ENCODE measurements around the gene SLC37A2.
A peak's percentile ranks its signal among the peaks of the same experiment; 100 is the strongest.

SLC37A2 gene

DNA sequence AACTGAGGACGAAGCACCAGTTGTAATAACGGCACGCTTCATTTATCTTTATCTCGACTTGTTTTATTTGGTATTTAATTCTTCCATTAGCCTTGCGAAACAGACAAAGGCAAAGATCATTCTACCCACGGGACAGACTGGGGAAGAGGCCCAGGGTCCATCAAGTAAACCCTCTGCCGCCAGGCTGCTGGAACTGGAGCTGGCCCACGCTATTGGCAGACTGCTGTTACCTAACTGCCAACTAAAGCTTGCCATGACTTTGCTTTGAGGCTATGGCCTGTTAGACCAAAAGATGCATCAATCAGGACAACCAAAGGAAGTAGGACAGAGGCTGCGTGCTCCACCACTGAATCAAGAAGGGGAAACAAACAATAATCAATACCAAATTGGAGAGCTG, 49.1 kb downstream of the SLC37A2 start:
- DNase-seq = no peak

DNA sequence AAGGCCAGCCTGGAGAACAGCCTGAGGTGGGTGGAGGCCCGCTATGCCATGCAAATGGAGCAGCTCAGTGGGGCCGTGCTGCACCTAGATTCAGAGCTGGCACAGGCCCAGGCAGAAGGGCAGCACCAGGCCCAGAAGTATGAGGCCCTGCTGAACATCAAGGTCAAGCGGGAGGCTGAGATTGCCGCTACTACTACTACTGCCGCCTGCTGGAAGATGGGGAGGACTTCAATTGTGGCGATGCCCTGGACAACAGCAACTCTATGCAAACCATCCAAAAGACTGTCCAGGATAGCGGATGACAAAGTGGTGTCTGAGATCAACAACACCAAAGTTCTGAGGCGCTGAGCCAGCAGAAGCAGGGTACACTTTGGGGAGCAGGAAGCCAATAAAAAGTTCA, 51.4 kb downstream of the SLC37A2 start:
- DNase-seq = no peak

DNA sequence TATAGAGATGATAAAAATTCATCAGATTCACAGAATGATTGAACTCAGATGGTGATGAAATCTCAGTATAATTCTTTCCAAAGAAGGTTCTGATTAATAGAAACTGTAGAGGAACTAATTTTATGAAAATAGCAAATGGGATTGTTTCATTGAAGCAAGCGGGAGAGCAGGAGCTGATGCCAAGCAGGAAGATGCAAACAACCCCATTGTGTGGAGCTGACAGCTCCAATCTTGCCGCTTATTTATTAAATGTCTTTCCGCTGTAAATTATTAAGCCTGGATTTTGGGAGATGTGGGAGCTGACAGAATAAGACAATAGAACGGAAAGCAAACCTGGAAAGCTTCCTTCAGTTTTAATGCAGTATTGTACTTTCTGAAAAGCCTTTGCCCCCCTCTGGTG, 54.3 kb downstream of the SLC37A2 start:
- DNase-seq = no peak

DNA sequence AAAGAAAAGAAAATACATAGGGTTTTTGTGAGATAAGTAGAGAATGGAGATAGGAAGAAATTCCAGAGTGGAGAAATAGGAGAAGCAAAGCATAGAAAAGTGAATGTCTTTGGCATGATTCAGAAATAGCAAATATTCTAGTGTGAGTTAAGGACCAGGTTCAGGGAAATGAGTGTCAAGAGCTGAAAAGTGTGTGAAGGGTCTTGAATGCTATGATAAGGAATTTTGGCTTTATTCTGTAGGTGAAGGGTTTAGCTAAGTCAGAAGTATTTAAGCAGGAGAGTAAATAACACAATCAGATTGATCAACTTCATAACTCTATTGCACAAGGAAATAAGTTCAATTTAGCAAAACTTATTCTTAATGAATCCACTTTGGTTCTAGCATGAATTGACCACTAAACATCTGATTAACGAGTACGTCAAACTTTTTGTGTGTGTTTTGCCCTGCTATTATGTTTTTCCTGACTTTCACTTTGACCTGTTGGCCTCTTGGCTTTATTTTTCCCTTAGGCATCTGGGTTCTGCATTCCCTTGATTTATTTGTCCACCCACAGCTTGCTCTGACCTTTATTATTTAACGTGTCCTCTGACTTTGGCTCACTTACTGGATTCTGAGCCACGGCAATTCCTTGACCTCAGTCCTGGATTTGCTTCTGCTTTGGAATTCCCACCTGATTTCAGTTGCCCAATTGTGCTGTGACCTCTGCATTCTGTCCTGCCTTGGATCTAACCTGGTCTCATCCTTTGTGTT, 60.3 kb downstream of the SLC37A2 start:
- DNase-seq = no peak

DNA sequence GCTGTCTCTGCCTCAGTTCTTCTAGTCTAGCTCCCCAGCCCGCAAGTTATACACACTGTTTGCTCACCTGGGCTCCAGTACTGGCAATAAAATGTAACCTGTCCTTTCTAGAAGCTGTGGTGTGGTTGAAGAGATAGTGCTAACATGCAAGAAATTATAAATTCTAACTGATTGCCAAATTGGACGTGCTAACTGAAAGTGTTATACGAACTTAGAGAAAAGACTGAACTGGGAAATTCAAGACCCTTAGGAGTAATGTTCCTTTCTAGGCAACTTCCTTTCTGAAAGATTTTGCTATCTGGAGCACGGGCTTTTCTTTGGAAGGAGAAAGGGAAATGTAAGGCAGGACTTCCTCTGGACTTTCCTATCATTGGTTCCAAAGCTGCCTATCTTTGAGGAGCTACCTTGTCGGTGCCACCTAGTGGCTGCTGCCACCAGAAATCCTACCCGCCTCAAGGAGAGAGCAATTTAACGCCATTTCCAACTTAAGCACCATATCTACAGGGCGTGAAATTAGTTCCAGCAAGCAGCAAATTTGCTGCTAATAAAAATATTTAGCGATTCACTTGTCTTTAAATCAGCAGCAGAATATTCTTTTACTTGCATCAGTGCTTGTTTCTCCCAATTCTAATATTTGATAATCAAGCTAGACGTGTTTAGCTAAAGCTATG, 61.0 kb downstream of the SLC37A2 start:
- peak; percentile 45 for DNase-seq

DNA sequence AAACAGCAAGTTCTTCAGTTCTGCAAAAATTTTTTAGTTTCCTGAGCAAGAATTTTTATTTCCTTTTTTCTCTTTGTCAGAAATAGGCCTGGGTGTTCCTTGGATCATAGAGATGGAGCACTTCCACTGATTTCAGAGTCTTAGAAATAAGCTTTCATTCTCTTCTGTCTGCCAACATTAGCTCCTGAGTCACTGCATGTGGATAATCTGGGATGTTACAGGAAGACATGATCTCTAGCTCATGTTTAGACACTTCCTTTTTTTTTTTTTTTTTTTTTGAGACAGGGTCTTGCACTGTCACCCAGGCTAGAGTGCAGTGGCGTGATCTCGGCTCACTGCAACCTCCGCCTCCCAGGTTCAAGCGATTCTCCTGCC, 61.5 kb downstream of the SLC37A2 start:
- no peak for DNase-seq

DNA sequence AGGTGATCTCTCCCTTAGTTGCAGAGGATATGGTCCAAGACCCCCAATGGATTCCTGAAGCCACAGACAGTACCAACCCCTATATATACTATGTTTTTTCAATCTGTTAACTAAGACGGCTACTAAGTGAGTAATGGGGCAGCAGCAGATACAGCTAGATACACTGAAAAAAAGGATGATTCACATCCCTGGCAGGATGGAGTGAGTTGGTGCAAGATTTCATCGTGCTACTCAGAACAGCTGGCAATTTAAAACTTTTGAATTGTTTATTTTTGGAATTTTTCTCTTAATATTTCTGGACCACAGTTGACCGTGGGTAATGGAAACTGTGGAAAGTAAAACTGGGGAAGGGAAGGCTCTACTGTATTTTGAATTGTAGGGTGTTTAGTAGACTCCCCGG, 65.3 kb downstream of the SLC37A2 start:
- DNase-seq = no peak

DNA sequence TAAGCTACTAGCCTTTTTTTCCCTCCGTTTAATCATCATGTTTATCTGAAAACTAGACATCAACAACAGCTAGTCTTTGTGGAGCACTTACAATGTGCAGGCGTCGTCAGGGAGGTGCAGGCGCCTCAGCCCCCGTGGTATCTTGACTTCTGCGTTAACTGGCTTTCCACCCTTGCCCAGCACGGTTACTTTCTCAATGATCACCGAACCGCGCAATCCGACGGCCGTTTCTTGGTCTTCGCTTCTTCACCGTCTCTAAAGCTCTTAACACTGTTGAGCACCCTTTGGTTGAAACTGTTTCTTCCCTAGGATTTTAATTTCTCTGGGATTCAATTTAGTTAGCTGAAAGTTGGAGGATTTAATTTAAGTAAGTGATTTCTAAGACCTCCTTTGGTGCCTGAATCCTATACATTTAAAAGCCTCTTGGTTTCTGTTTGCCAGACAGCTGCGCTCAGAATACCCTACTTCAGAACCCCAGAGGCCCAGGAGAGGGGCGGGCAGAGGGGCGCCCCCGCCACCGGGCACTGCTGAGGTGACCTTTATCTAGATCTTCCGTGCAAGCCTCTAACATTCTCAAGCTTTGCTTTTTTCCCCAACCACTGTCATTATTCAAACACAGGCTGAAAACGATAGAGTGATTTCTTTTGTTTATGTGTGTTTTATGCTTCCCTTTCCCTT, 66.3 kb downstream of the SLC37A2 start:
- no peak for DNase-seq

DNA sequence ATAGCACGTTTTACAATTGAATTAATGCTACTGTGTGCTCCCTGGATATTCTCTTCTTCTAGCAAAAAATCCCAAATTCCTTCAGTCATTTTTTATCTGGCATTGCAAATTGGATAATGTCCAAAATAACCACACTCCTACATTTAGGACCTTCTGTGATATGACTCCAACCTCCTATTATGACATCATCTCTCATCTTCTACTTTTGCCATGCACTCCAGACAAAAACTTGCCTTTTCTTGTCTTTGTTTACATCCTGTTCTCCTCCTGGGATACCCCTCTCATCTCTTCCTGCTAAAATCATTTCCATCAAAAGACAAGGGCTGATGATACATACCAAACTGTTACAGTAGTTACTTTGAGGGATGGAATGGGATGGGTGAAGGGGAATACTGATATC, 69.0 kb downstream of the SLC37A2 start:
- no peak for DNase-seq

DNA sequence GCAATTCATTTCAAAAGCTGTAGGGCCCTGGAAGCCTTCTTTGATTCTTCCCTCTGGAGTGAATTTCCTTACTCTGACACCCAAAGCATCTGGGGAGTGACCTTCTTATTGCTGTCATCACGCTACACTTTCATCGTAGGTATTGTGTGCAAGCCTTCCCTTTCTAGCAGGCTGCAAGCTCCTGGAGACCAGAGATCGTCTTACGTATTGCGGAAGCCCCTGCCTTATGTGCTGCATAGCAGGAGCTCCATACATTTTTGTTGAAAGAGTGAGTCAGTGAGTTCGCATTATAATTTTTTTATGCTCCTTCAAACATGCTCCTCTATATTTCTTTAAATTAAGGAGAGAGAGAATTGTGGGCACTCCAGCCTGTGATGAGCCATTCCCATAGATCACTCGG, 69.5 kb downstream of the SLC37A2 start:
- no peak for DNase-seq

DNA sequence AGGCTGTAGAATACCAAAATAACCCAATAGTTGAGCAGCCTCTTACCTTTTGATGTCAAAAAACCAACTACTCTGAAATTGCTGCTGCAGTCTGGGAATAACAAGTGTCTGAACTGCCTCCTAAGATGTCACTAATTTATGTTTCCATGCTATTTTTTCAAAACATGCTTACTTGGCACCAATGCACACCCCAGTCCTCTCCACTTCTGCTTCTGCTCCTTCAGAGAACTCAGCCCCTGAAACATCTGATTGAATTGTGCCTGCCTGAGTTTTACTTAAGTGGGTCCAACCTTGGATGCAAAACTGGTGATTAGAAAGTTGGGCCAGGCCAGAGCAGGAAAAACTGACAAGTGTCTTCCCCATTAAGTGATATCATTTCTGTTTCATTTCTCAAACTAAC, 72.9 kb downstream of the SLC37A2 start:
- DNase-seq = no peak

DNA sequence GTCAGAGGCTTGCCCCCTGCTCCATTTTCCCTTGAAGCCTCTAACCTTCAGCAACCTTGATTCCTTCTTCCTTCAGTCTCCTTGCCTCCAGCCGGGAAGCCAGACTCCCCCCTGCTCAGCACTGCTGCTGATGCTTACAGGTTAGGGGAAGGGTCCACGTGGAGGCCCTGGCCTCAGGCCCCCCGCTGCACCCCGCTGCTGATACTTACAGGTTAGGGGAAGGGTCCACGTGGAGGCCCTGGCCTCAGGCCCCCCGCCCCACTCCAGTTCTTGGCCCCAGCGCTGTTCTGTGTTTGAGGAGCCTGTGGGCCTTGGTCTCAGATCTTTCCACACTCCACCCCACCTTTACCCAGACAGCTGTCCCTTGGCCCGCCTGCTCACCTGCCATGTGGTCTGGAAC, 75.9 kb downstream of the SLC37A2 start:
- no peak for DNase-seq

DNA sequence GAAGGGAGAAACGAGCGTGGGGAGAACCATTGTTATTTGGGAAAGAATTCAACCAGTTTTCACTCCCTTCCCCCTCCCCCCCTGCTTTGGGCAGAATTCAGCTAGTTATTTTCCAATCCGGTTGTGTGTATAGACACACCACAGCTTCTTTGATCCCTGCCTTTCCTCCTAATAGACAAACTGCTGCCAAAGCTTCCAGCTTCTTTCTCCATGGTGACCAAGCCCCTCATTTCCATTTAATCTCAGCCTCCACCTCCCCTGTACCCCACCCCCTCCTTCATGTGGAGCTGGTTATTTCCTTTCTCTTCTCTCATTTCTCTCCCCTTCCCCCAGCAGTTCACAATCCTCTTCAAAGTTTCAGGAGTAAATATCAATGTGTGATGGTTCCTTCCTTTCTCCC, 76.7 kb downstream of the SLC37A2 start:
- no peak for DNase-seq

Data from NCI-H2171 (cell line).